ENCODE measurements around the gene CYFIP2.

The CYFIP2 gene

DNA sequence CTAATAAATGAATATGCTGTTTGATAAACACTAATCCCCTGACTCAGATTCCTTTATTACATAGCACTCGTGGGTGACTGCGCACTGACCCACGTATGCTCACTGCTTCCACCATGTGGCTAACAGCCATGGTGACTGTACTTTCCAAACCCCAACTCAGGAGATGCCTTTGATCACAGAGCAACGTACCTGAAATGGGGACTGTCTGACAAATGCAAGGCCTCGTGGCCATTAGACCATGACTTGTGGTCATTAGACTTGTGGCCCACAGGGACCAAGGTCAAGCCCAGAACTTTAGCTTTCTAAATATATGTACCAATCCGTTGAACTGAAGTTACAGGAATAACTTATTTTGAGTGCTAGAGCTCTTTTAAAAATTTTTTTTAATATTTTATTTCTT is 46.6 kb downstream of the CYFIP2 start:
- Histone ChIP-seq H3K4me3 (ENCODE audit: low read length) (no peak overlapping the region), H3K27me3 (ENCODE audit: control insufficient read depth, insufficient read depth, low read length) (no peaks in the 10 kb centered on the region), H3K36me3 (ENCODE audit: control insufficient read depth, insufficient read depth, low read length) (no peaks in the 10 kb centered on the region), H3K9ac (ENCODE audit: low read length) (no peak overlapping the region), H3K9me3 (ENCODE audit: control insufficient read depth, low read length) (no peaks in the 10 kb centered on the region), H3K4me1 (ENCODE audit: control insufficient read depth, insufficient read depth, low read length) (no peaks in the 10 kb centered on the region)

GRCh38 chr5:157322581-157322980 is 56.7 kb downstream of the CYFIP2 start:
- Histone ChIP-seq H3K9ac (ENCODE audit: low read length) (no peak overlapping the region), H3K36me3 (ENCODE audit: control insufficient read depth, insufficient read depth, low read length) (no peaks in the 10 kb centered on the region), H3K9me3 (ENCODE audit: control insufficient read depth, low read length) (no peaks in the 10 kb centered on the region), H3K4me3 (ENCODE audit: low read length) (no peak overlapping the region), H3K27me3 (ENCODE audit: control insufficient read depth, insufficient read depth, low read length) (no peaks in the 10 kb centered on the region), H3K4me1 (ENCODE audit: control insufficient read depth, insufficient read depth, low read length) (no peaks in the 10 kb centered on the region)

DNA sequence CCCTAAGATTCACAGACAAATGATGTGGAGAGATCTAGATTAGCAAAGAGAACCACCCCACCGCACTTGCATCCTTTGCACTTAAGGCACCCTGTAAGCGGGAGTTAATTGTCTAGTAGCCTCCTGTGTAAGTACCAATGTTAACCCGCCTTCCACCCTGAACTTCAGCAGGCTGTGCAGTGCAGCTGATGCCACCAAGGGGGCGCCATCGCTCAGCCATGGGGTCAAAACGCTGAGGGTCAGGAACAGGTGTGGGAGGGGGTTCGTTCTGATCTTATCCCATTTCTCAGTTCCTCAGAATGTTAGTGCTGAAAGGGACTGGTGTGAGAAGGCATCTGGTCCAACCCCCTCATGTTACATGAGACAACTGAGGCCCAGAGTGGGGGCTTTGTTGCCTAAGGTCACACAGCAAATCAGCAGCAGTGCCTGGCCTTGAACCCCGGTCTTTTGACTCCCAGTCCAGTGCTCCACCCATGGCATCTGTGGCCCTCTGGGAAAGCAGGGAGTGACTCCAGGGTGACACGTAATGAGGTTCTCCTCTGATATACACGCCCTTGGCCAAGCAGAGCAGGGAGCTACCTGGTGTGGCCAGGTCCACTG is 57.3 kb downstream of the CYFIP2 start:
- H3K9ac ChIP-seq (ENCODE audit: low read length) = no peak overlapping the region
- H3K27me3 ChIP-seq (ENCODE audit: control insufficient read depth, insufficient read depth, low read length) = no peaks in the 10 kb centered on the region
- H3K4me1 ChIP-seq (ENCODE audit: control insufficient read depth, insufficient read depth, low read length) = no peaks in the 10 kb centered on the region
- H3K36me3 ChIP-seq (ENCODE audit: control insufficient read depth, insufficient read depth, low read length) = no peaks in the 10 kb centered on the region
- no peaks in the 10 kb centered on the region for H3K9me3 ChIP-seq (ENCODE audit: control insufficient read depth, low read length)
- no peak overlapping the region for H3K4me3 ChIP-seq (ENCODE audit: low read length)

GRCh38 chr5:157324237-157324636 is 58.3 kb downstream of the CYFIP2 start:
- Histone ChIP-seq H3K27me3 (ENCODE audit: control insufficient read depth, insufficient read depth, low read length) (no peaks in the 10 kb centered on the region), H3K9ac (ENCODE audit: low read length) (no peak overlapping the region), H3K36me3 (ENCODE audit: control insufficient read depth, insufficient read depth, low read length) (no peaks in the 10 kb centered on the region)

DNA sequence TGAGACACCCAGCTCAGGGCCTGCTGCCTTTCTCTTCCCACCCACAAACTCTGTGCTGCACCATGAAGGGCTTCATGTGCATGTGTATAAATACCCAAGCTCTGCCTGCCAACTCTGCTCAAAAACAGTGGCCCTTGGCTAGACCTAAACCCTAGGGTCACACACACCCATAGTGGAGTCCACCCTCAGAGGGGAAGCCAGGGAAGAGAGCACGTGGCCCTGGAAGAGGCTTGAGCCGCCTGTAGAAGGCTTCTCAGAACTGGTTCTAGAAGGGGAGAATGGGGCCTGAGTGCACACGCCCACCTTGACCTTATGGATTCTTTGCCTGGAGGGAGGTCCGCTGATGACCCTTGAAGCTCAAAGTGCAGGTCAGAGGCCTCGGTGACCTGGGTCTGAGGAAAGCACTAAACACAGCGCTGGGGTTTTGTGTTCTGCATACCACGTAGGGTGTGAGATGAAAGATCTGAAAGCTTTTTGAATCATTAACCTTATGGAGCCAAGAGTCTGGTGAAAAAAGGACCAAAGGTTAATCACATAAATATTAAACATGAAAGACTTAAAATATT is 60.6 kb downstream of the CYFIP2 start:
- no peaks in the 10 kb centered on the region for H3K36me3 ChIP-seq (ENCODE audit: control insufficient read depth, insufficient read depth, low read length)

More at GRCh38 chr5:157324237-157324636, 58.3 kb downstream of the CYFIP2 start:
- Histone ChIP-seq H3K9me3 (ENCODE audit: control insufficient read depth, low read length) (no peaks in the 10 kb centered on the region), H3K4me1 (ENCODE audit: control insufficient read depth, insufficient read depth, low read length) (no peaks in the 10 kb centered on the region), H3K4me3 (ENCODE audit: low read length) (no peak overlapping the region)

GRCh38 chr5:157327771-157328170 is 61.8 kb downstream of the CYFIP2 start:
- H3K4me3 ChIP-seq (ENCODE audit: low read length) = peak overlapping the region; percentile 6
- H3K9ac ChIP-seq (ENCODE audit: low read length) = peak overlapping the region; percentile 18
- H3K9me3 ChIP-seq (ENCODE audit: control insufficient read depth, low read length) = no peaks in the 10 kb centered on the region
- no peaks in the 10 kb centered on the region for H3K36me3 ChIP-seq (ENCODE audit: control insufficient read depth, insufficient read depth, low read length)
- H3K27me3 ChIP-seq (ENCODE audit: control insufficient read depth, insufficient read depth, low read length) = no peaks in the 10 kb centered on the region
- H3K4me1 ChIP-seq (ENCODE audit: control insufficient read depth, insufficient read depth, low read length) = no peaks in the 10 kb centered on the region

More for the DNA sequence above, 60.6 kb downstream of the CYFIP2 start:
- H3K4me1 ChIP-seq (ENCODE audit: control insufficient read depth, insufficient read depth, low read length) = no peaks in the 10 kb centered on the region
- H3K4me3 ChIP-seq (ENCODE audit: low read length) = no peak overlapping the region
- H3K9ac ChIP-seq (ENCODE audit: low read length) = no peak overlapping the region
- H3K9me3 ChIP-seq (ENCODE audit: control insufficient read depth, low read length) = no peaks in the 10 kb centered on the region
- H3K27me3 ChIP-seq (ENCODE audit: control insufficient read depth, insufficient read depth, low read length) = no peaks in the 10 kb centered on the region

GRCh38 chr5:157328277-157328912 is 62.5 kb downstream of the CYFIP2 start:
- peak overlapping the region; percentile 18 for H3K9ac ChIP-seq (ENCODE audit: low read length)
- no peaks in the 10 kb centered on the region for H3K27me3 ChIP-seq (ENCODE audit: control insufficient read depth, insufficient read depth, low read length)
- H3K9me3 ChIP-seq (ENCODE audit: control insufficient read depth, low read length) = no peaks in the 10 kb centered on the region
- no peaks in the 10 kb centered on the region for H3K4me1 ChIP-seq (ENCODE audit: control insufficient read depth, insufficient read depth, low read length)
- no peaks in the 10 kb centered on the region for H3K36me3 ChIP-seq (ENCODE audit: control insufficient read depth, insufficient read depth, low read length)
- peak overlapping the region; percentile 6 for H3K4me3 ChIP-seq (ENCODE audit: low read length)

DNA sequence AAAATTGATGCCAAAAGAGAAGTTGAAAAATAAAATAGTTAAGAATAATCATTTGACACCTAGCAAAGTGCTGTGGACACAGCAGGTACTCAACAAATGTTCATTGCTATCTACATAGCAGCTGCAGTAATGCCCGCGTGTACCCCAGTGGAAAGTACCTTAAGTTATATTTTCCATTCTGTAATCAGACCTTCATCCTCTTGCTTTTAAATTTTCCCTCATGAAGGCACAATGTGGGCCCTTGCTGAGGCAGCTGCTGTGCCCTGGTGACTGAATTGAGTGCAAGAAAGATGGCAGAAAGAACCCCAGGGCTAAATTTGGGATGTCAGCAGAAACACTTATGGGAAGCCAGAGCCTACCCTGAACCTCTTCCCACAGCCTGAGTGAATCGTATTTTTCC is 65.9 kb downstream of the CYFIP2 start:
- Histone ChIP-seq H3K9ac (ENCODE audit: low read length) (no peak overlapping the region), H3K4me3 (ENCODE audit: low read length) (no peak overlapping the region), H3K9me3 (ENCODE audit: control insufficient read depth, low read length) (no peaks in the 10 kb centered on the region), H3K27me3 (ENCODE audit: control insufficient read depth, insufficient read depth, low read length) (no peaks in the 10 kb centered on the region), H3K4me1 (ENCODE audit: control insufficient read depth, insufficient read depth, low read length) (no peaks in the 10 kb centered on the region), H3K36me3 (ENCODE audit: control insufficient read depth, insufficient read depth, low read length) (no peaks in the 10 kb centered on the region)

GRCh38 chr5:157335534-157336422 is 69.9 kb downstream of the CYFIP2 start:
- H3K4me1 ChIP-seq (ENCODE audit: control insufficient read depth, insufficient read depth, low read length) = no peaks in the 10 kb centered on the region
- H3K27me3 ChIP-seq (ENCODE audit: control insufficient read depth, insufficient read depth, low read length) = no peaks in the 10 kb centered on the region
- H3K9me3 ChIP-seq (ENCODE audit: control insufficient read depth, low read length) = no peaks in the 10 kb centered on the region
- no peak overlapping the region for H3K4me3 ChIP-seq (ENCODE audit: low read length)
- H3K36me3 ChIP-seq (ENCODE audit: control insufficient read depth, insufficient read depth, low read length) = no peaks in the 10 kb centered on the region
- H3K9ac ChIP-seq (ENCODE audit: low read length) = no peak overlapping the region

- H3K36me3 ChIP-seq (ENCODE audit: control insufficient read depth, insufficient read depth, low read length) = no peaks in the 10 kb centered on the region
- no peaks in the 10 kb centered on the region for H3K9me3 ChIP-seq (ENCODE audit: control insufficient read depth, low read length)
- no peaks in the 10 kb centered on the region for H3K4me1 ChIP-seq (ENCODE audit: control insufficient read depth, insufficient read depth, low read length)
- H3K9ac ChIP-seq (ENCODE audit: low read length) = no peak overlapping the region
- H3K27me3 ChIP-seq (ENCODE audit: control insufficient read depth, insufficient read depth, low read length) = no peaks in the 10 kb centered on the region
- H3K4me3 ChIP-seq (ENCODE audit: low read length) = no peak overlapping the region
Observed at GRCh38 chr5:157336423-157336744, 70.5 kb downstream of the CYFIP2 start.

DNA sequence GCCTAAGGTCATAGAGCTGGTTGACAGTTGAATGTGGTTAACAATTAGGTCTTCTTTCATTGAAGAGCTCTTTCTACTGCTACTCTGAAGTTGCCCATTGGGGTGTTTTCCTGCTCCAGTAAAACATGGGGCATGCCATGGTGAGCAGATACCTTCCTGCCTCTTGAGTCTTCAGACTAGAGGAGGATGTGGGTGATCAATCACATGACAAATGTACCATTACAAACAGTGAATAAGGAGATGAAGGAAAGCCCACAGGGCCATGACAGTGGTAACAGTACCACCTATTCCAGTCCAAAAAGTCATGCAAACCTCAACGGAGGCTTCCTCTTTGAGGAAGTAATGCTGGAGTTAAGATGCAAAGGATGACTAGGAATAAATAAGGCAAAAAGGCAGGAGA is 73.5 kb downstream of the CYFIP2 start:
- Histone ChIP-seq H3K4me3 (ENCODE audit: low read length) (no peak overlapping the region), H3K36me3 (ENCODE audit: control insufficient read depth, insufficient read depth, low read length) (no peaks in the 10 kb centered on the region), H3K4me1 (ENCODE audit: control insufficient read depth, insufficient read depth, low read length) (no peaks in the 10 kb centered on the region)

DNA sequence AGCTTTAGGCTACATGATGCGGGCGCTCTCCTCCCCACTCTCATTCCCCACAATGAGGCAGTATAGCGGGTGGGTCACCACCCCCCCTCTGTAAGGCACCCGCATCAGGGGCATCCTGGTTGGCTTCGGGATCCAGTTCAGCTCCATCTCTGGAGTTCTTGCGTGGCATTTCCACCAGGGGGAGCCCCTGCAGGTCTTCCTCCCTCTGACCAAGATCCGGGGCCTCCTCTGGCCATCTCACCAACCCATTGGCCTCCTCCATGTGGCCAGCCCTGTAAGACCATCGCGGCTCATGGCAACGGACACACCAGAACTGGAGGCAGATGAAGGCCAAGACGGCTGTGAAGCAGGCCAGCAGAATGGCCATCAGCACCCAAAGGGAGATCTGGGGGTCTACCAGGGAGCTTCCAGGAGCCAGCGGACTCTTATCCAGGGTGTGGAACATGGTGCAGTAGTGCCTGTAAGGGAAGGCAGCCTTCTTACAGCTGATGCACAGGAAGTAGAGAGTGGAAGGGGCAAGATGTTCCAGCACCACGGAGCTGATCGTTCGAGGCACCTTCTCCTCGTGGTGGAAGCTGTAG is 77.0 kb downstream of the CYFIP2 start:
- no peak overlapping the region for H3K4me3 ChIP-seq (ENCODE audit: low read length)
- no peaks in the 10 kb centered on the region for H3K4me1 ChIP-seq (ENCODE audit: control insufficient read depth, insufficient read depth, low read length)
- H3K27me3 ChIP-seq (ENCODE audit: control insufficient read depth, insufficient read depth, low read length) = no peaks in the 10 kb centered on the region
- no peaks in the 10 kb centered on the region for H3K36me3 ChIP-seq (ENCODE audit: control insufficient read depth, insufficient read depth, low read length)
- H3K9me3 ChIP-seq (ENCODE audit: control insufficient read depth, low read length) = no peaks in the 10 kb centered on the region
- H3K9ac ChIP-seq (ENCODE audit: low read length) = no peak overlapping the region

More for the DNA sequence above, 73.5 kb downstream of the CYFIP2 start:
- H3K9me3 ChIP-seq (ENCODE audit: control insufficient read depth, low read length) = no peaks in the 10 kb centered on the region
- H3K27me3 ChIP-seq (ENCODE audit: control insufficient read depth, insufficient read depth, low read length) = no peaks in the 10 kb centered on the region
- no peak overlapping the region for H3K9ac ChIP-seq (ENCODE audit: low read length)
